Activated naive CD4-positive, alpha-beta T cell treated with anti-CD3 and anti-CD28 coated beads for 36 hours (primary cell): ENCODE results near the gene B4GALT1. TPM values are rescaled to one million over a fixed set of nuclear protein-coding genes. Genes with fewer than 3 reads are reported as not detected.

ENCODE experiments used
- CTCF ChIA-PET: fragments of 350-600 bp; sonication (Branson Sonifier 250); formaldehyde crosslinking; loops from one replicate; lab custom pipeline; 2021; ENCODE audit warnings: antibody characterized with exemption; lab: Charles Lee
- DNase-seq: peaks from one replicate; pipeline ENCODE4 v3.0.0-alpha.2; 2020
- H3K27ac Mint-ChIP-seq: one replicate; pipeline ENCODE4 v1.8.0; 2021; ENCODE audit warnings: mild to moderate bottlenecking, mixed read lengths
- H3K27me3 Mint-ChIP-seq: one replicate; pipeline ENCODE4 v1.8.0; 2021; ENCODE audit warnings: low read depth, mixed read lengths
- H3K36me3 Mint-ChIP-seq: one replicate; pipeline ENCODE4 v1.8.0; 2021; ENCODE audit warnings: low read depth, mixed read lengths
- H3K4me1 Mint-ChIP-seq: one replicate; pipeline ENCODE4 v1.8.0; 2021; ENCODE audit warnings: low read depth, mixed read lengths
- H3K4me3 Mint-ChIP-seq: one replicate; pipeline ENCODE4 v1.8.0; 2021; ENCODE audit warnings: mild to moderate bottlenecking, moderate library complexity, mixed read lengths
- H3K9me3 Mint-ChIP-seq: one replicate; pipeline ENCODE4 v1.8.0; 2021; ENCODE audit warnings: mixed read lengths
- intact Hi-C: fragments of 100-400 bp; cut with micrococcal nuclease; formaldehyde crosslinking; loops from one replicate; pipeline ENCODE4 v1.15.1; 2023
- total RNA-seq, 2 experiments: library from RNA; stranded (reverse); gene quantifications; one replicate each; pipeline ENCODE4 v1.2.3, GENCODE V29; 2021

The B4GALT1 gene
- total RNA-seq, 2 experiments from 2014 or later: 42.8 to 44.1 TPM

DNA sequence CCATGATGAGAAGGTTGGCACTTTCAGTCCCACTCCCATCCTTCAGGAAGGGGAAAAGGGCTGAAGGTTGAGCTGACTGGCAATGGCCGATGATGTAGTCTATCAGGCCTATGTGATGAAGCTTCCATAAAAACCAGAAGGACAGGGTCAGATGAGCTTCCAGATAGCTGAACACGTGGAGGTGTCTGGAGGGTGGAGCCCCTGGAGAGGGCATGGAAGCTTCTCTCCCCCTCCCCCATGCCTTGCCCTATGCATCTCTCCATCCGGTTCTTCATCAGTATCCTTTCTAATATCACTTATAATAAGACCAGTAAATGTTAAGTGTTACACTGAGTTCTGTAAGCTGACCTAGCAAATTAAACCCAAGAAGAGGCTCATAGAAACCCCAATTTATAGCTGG lies 58.0 kb downstream of the B4GALT1 start:
- no peak overlapping the region for H3K4me3 Mint-ChIP-seq
- no peak for DNase-seq
- intact Hi-C loops: no loop called here
- no peaks in the 10 kb centered on the region for H3K9me3 Mint-ChIP-seq
- peaks cover 11% of the 10 kb centered on the region for H3K4me1 Mint-ChIP-seq
- H3K36me3 Mint-ChIP-seq: peaks cover 7% of the 10 kb centered on the region
- CTCF ChIA-PET: interaction anchor here (0.6 to 1.4 kb wide), 2 partner anchors 17 to 117 kb away, joined by 3 read pairs; no protein-coding TSS in a partner anchor
- H3K27ac Mint-ChIP-seq: no peak overlapping the region
- H3K27me3 Mint-ChIP-seq: no peaks in the 10 kb centered on the region

DNA sequence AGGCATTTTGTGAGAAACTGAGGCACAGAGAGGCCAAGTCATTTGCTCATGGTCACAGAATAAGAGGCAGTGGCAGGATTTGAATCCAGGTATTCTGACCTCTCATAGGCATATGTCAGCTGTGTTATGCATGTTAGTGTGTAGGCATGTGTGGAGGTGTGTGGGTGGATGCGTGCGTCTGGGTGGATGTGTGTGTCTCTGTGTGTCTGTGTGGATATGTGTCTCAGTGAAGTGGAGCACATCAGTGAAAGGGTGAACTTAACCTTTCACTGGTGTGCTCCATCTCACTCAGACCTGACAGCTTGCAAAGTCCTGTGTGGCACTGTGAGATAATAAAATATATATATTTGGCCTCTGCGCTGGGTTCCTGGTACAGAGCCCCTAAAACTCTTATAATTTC lies 58.7 kb downstream of the B4GALT1 start:
- Mint-ChIP-seq H3K9me3 (no peaks in the 10 kb centered on the region), H3K4me1 (peaks cover 11% of the 10 kb centered on the region), H3K36me3 (peaks cover 5% of the 10 kb centered on the region), H3K4me3 (no peak overlapping the region), H3K27ac (no peak overlapping the region), H3K27me3 (no peaks in the 10 kb centered on the region)
- DNase-seq: no peak
- intact Hi-C loops: no loop called here
- CTCF ChIA-PET: no interaction called here

- Mint-ChIP-seq H3K4me3 (no peak overlapping the region), H3K36me3 (peaks cover 5% of the 10 kb centered on the region), H3K27ac (no peak overlapping the region), H3K27me3 (no peaks in the 10 kb centered on the region), H3K9me3 (no peaks in the 10 kb centered on the region), H3K4me1 (peaks cover 11% of the 10 kb centered on the region)
- intact Hi-C loops: no loop called here
- no peak for DNase-seq
- CTCF ChIA-PET: no interaction called here
Measured at GRCh38 chr9:33107762-33108161, 59.4 kb downstream of the B4GALT1 start.

DNA sequence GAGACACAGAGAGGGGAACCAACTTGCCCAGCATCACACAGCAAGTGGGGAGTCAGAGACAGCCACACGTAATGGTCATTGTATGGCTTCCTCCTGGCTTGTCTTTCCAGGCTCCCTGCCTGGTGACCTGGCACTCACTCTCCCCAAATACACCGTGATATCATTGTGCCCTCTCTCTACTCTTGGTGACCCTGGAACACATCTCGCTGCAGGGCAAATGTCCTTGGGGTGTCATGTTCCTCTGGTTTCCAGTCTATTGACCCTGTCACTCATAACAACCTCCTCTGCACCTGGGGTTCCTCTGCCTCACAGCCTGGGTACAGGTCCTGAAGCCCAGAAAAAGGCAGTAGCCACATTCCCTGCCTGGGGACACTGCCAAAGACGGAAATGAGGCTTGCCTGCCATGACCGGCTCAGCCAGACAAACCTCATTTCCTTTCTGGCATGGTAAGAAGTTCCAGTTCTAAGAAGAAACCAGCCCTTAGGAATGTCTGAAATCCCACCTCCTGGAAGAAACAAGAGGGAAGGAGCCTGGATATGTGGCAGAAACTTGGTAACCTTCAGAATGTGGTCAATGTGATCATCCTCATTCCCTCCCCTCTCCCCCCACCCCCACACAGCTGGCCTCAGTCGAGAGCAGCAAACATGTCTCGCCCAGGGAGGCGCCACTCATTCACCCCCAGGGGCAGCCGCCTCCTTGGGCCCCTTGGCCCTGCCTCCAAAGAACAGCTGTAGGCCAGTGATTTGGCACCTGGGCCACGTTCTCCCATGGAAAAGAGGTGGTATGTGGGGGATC lies 60.1 kb downstream of the B4GALT1 start:
- DNase-seq: no peak
- peaks cover 11% of the 10 kb centered on the region for H3K4me1 Mint-ChIP-seq
- peaks cover 3% of the 10 kb centered on the region for H3K36me3 Mint-ChIP-seq
- intact Hi-C loops: no loop called here
- CTCF ChIA-PET: no interaction called here
- H3K27ac Mint-ChIP-seq: no peak overlapping the region
- H3K9me3 Mint-ChIP-seq: no peaks in the 10 kb centered on the region
- H3K27me3 Mint-ChIP-seq: no peaks in the 10 kb centered on the region
- H3K4me3 Mint-ChIP-seq: no peak overlapping the region

GRCh38 chr9:33106372-33106771 lies 60.8 kb downstream of the B4GALT1 start:
- H3K4me1 Mint-ChIP-seq: peaks cover 11% of the 10 kb centered on the region
- no peak overlapping the region for H3K27ac Mint-ChIP-seq
- CTCF ChIA-PET: no interaction called here
- H3K27me3 Mint-ChIP-seq: no peaks in the 10 kb centered on the region
- no peak overlapping the region for H3K4me3 Mint-ChIP-seq
- intact Hi-C loops: no loop called here
- H3K36me3 Mint-ChIP-seq: no peaks in the 10 kb centered on the region
- H3K9me3 Mint-ChIP-seq: no peaks in the 10 kb centered on the region
- DNase-seq: no peak

DNA sequence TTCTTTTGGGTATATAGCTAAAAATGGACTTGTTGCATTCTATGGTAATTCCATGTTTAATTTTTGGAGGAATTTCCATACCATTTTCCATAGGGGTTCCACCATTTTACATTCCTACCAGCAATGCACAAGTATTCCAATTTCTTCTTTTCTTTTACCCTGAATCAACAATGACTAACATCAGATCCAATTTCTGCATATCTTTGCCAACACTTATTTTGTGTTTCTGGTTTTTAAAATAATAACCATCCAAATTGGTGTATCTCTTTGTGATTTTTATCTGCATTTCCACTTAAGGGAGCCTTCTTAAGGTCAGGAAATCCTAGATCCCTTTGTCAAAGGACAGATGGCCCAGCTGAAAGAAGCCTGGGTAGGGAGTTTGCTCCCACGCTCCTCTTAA lies 61.2 kb downstream of the B4GALT1 start:
- Mint-ChIP-seq H3K27ac (no peak overlapping the region), H3K4me1 (peaks cover 11% of the 10 kb centered on the region), H3K9me3 (no peaks in the 10 kb centered on the region), H3K36me3 (no peaks in the 10 kb centered on the region), H3K4me3 (no peak overlapping the region), H3K27me3 (no peaks in the 10 kb centered on the region)
- DNase-seq: no peak
- intact Hi-C loops: no loop called here
- CTCF ChIA-PET: no interaction called here

DNA sequence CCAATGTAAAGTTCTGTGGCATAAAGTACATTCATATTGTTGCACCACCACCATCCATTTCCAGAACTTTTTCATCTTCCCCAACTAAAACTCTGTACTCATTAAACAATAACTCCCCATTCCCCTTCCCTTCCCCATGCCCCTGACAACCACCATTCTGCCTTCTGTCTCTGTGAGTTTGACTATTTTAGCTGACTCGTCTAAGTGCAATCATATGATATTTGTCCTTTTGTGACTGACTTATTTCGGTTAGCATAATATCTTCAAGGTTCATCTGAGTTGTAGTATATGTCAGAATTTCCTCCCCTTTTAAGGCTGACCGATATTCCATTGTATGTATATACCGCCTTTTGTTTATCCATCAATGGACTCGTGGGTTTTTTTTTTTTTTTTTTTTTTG lies 61.6 kb downstream of the B4GALT1 start:
- no peaks in the 10 kb centered on the region for H3K9me3 Mint-ChIP-seq
- H3K4me1 Mint-ChIP-seq: peaks cover 8% of the 10 kb centered on the region
- no peak overlapping the region for H3K4me3 Mint-ChIP-seq
- no peaks in the 10 kb centered on the region for H3K36me3 Mint-ChIP-seq
- intact Hi-C loops: no loop called here
- no peak for DNase-seq
- H3K27ac Mint-ChIP-seq: no peak overlapping the region
- CTCF ChIA-PET: no interaction called here
- no peaks in the 10 kb centered on the region for H3K27me3 Mint-ChIP-seq

DNA sequence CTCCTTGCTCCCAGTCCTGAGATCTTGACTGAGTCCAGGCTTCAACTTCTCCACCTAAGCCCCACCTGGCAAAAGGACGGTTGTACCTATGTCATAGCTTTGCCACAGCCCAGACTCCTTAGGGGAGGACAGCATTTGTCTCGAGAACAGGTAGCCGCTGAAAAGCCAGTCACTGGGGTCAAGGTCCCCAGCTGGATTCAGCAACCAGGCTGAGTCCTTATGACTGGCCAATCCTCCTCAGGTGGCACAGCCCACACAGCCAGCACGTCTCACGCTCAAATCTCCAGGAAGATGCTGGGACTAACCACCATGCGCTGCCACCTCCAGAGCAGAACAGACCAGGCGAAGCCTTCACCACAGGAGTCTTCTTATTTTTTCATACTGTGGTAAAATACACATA lies 62.7 kb downstream of the B4GALT1 start:
- intact Hi-C loops: no loop called here
- Mint-ChIP-seq H3K27me3 (no peaks in the 10 kb centered on the region), H3K27ac (no peak overlapping the region), H3K9me3 (no peaks in the 10 kb centered on the region), H3K36me3 (no peaks in the 10 kb centered on the region), H3K4me1 (no peaks in the 10 kb centered on the region), H3K4me3 (no peak overlapping the region)
- DNase-seq: no peak
- CTCF ChIA-PET: interaction anchor here (1.0 kb wide), 1 partner anchor 67 kb away, joined by 4 read pairs; no protein-coding TSS in a partner anchor

- Mint-ChIP-seq H3K4me3 (no peak overlapping the region), H3K4me1 (no peaks in the 10 kb centered on the region), H3K36me3 (no peaks in the 10 kb centered on the region), H3K27me3 (no peaks in the 10 kb centered on the region), H3K9me3 (no peaks in the 10 kb centered on the region), H3K27ac (no peak overlapping the region)
- no peak for DNase-seq
- intact Hi-C loops: no loop called here
- CTCF ChIA-PET: interaction anchor here (0.9 to 1.0 kb wide), 2 partner anchors 67 to 123 kb away, joined by 4 read pairs; no protein-coding TSS in a partner anchor
Measured at GRCh38 chr9:33103501-33104281, 63.4 kb downstream of the B4GALT1 start.

GRCh38 chr9:33102551-33103210 lies 64.5 kb downstream of the B4GALT1 start:
- Mint-ChIP-seq H3K36me3 (no peaks in the 10 kb centered on the region), H3K9me3 (no peaks in the 10 kb centered on the region), H3K27me3 (no peaks in the 10 kb centered on the region), H3K4me1 (no peaks in the 10 kb centered on the region), H3K27ac (no peak overlapping the region), H3K4me3 (no peak overlapping the region)
- no peak for DNase-seq
- intact Hi-C loops: no loop called here
- CTCF ChIA-PET: interaction anchor here (0.9 kb wide), 1 partner anchor 124 kb away, joined by 4 read pairs; no protein-coding TSS in a partner anchor

DNA sequence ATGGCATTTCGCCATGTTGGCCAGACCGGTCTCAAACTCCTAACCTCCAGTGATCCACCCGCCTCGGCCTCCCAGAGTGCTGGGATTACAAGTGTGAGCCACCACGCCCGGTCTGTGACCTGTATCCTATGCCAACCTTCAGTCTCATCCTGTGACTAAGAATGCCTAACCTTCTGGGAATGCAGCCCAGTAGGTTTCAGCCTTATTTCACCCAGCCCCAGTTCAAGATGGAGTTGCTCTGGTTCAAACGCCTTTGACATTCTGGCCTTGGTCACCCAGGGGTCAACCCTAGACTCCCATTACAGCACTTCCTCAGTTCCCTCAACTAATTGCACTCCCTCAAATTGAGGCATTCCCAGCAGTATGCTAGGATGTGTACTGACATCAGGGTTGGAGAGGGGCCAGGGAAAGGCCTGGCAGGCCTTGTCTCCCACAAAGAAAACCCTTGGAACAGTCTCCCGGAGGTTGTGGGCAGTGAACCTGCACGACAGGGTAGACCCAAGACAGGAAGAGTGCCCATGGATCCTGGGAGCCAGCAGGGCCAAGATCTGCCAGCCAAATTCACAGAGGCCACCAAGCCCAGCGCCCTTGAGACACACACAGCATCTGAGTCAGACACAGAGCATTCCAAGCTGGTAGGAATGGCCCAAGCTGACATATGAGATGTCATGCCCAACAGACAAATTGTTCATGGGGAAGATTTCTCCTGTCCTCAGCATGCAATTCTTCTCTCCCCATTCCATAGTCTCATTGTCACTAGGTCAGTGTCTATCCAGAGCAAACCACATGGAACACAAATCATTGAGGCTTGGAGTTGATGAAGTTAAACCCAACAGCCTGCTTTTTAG lies 65.8 kb downstream of the B4GALT1 start:
- DNase-seq: no peak
- Mint-ChIP-seq H3K36me3 (no peaks in the 10 kb centered on the region), H3K27ac (no peak overlapping the region), H3K4me1 (no peaks in the 10 kb centered on the region), H3K27me3 (no peaks in the 10 kb centered on the region), H3K4me3 (no peak overlapping the region), H3K9me3 (no peaks in the 10 kb centered on the region)
- intact Hi-C loops: no loop called here
- CTCF ChIA-PET: no interaction called here
